CD4-positive, alpha-beta memory T cell (primary cell): Measurements from ENCODE around the gene GLUD1. TPM values are rescaled to one million over a fixed set of nuclear protein-coding genes. Genes with fewer than 3 reads are reported as not detected.
"Not testable (repeated sequence)": the region's sequence is repeated elsewhere in the genome, so short reads cannot be mapped to it uniquely, and the experiment has no call there.

Experiments
- CTCF ChIA-PET: fragments of 350-600 bp; sonication (Branson Sonifier 250); formaldehyde crosslinking; loops from one replicate; lab custom pipeline; 2021; ENCODE audit warnings: inconsistent platforms; ENCODE audit not compliant: partially characterized antibody; lab: Charles Lee
- POLR2A ChIA-PET: fragments of 350-600 bp; sonication (Branson Sonifier 250); formaldehyde crosslinking; loops from one replicate; lab custom pipeline; 2021; ENCODE audit not compliant: partially characterized antibody; lab: Charles Lee
- DNase-seq, 5 donors: peaks; one replicate each; pipeline versions ENCODE4 v3.0.0 to v3.0.0-alpha.2; 2020 to 2022; ENCODE audit warnings: mixed read lengths in 1 of 5
- H3K27ac ChIP-seq: one replicate; pipeline ENCODE4 v1.7.0; 2013; ENCODE audit warnings: low read depth, low read length
- H3K27me3 ChIP-seq: 2 replicates; pipeline ENCODE4 v1.7.0; 2013; ENCODE audit warnings: mild to moderate bottlenecking, low read length, moderate library complexity; ENCODE audit not compliant: insufficient read depth
- H3K36me3 ChIP-seq: 2 replicates; pipeline ENCODE4 v1.7.0; 2013; ENCODE audit warnings: mild to moderate bottlenecking, low read length, moderate library complexity; ENCODE audit not compliant: insufficient read depth
- H3K4me1 ChIP-seq: 2 replicates; pipeline ENCODE4 v1.7.0; 2013; ENCODE audit warnings: mild to moderate bottlenecking, low read length, moderate library complexity; ENCODE audit not compliant: insufficient read depth
- H3K4me3 ChIP-seq, 2 donors: one replicate each; pipeline ENCODE4 v1.7.0; 2013; ENCODE audit warnings: low read length in 2 of 2, mild to moderate bottlenecking in 1 of 2
- H3K9me3 ChIP-seq, 2 donors: one replicate each; pipeline ENCODE4 v1.7.0; 2013; ENCODE audit warnings: low read length in 2 of 2, control low read depth in 1 of 2; ENCODE audit not compliant: control insufficient read depth in 1 of 2
- H3K27ac Mint-ChIP-seq, 7 donors: one replicate each; pipeline ENCODE4 v1.8.0; 2020 to 2021; ENCODE audit warnings: mixed read lengths in 7 of 7, mild to moderate bottlenecking in 6 of 7, inconsistent platforms in 3 of 7, moderate library complexity in 3 of 7
- H3K27me3 Mint-ChIP-seq, 2 donors: one replicate each; pipeline ENCODE4 v1.8.0; 2020 to 2021; ENCODE audit warnings: mixed read lengths in 2 of 2
- H3K36me3 Mint-ChIP-seq, 2 donors: one replicate each; pipeline ENCODE4 v1.8.0; 2020 to 2021; ENCODE audit warnings: mixed read lengths in 2 of 2, inconsistent platforms in 1 of 2, mild to moderate bottlenecking in 1 of 2
- H3K4me1 Mint-ChIP-seq, 4 donors: one replicate each; pipeline ENCODE4 v1.8.0; 2020 to 2021; ENCODE audit warnings: mixed read lengths in 4 of 4, mild to moderate bottlenecking in 1 of 4
- H3K4me3 Mint-ChIP-seq, 8 donors: one replicate each; pipeline ENCODE4 v1.8.0; 2020 to 2021; ENCODE audit warnings: mixed read lengths in 8 of 8, mild to moderate bottlenecking in 7 of 8, moderate library complexity in 6 of 8, inconsistent platforms in 3 of 8
- H3K9me3 Mint-ChIP-seq, 8 donors: one replicate each; pipeline ENCODE4 v1.8.0; 2020 to 2021; ENCODE audit warnings: mixed read lengths in 8 of 8, mild to moderate bottlenecking in 5 of 8, inconsistent platforms in 3 of 8, moderate library complexity in 1 of 8
- intact Hi-C: fragments of 100-400 bp; cut with micrococcal nuclease; formaldehyde crosslinking; loops from one replicate; pipeline ENCODE4 v1.15.1; 2023
- polyA plus RNA-seq, 2 donors: library from polyadenylated mRNA; unstranded; fragments of 300-500 nt; fragmentation: Illumina TruSeq; gene quantifications; one replicate each; pipeline ENCODE4 v1.2.3, GENCODE V29; 2021
- total RNA-seq, 2 experiments: library from RNA; stranded (reverse); gene quantifications; one replicate each; pipeline ENCODE4 v1.2.3, GENCODE V29; 2021

The GLUD1 gene
- total and polyA plus RNA-seq, 4 experiments from 2014 or later = 75.8 to 158 (median 105) TPM

- Histone ChIP-seq H3K27me3 (no peaks in the 10 kb centered on the region), H3K9me3 (no peaks in the 10 kb centered on the region), H3K4me3 (no peak overlapping the region), H3K27ac (no peak overlapping the region), H3K4me1 (no peaks in the 10 kb centered on the region), H3K36me3 (peaks cover 55% of the 10 kb centered on the region)
- peaks cover 0 to 2% (median 0%) of the 10 kb centered on the region in 8 donors for H3K9me3 Mint-ChIP-seq
- H3K36me3 Mint-ChIP-seq = peaks cover 29 to 45% of the 10 kb centered on the region in 2 donors
- intact Hi-C loops = loop anchor here (5.0 kb wide), 1 partner anchor 116 kb away; no protein-coding TSS in a partner anchor
- DNase-seq = no peak
- H3K4me1 Mint-ChIP-seq = no peaks in the 10 kb centered on the region
- ChIA-PET CTCF (no interaction called here), POLR2A (interaction anchor here (0.6 kb wide), 1 partner anchor 202 kb away, joined by 3 read pairs; no protein-coding TSS in a partner anchor)
- no peak overlapping the region for H3K27ac Mint-ChIP-seq
- no peaks in the 10 kb centered on the region for H3K27me3 Mint-ChIP-seq
- no peak overlapping the region for H3K4me3 Mint-ChIP-seq
Observed at GRCh38 chr10:87053111-87053510, 41.5 kb downstream of the GLUD1 start.

- ChIA-PET POLR2A (no interaction called here), CTCF (no interaction called here)
- H3K27me3 Mint-ChIP-seq = no peaks in the 10 kb centered on the region
- Histone ChIP-seq H3K9me3 (no peaks in the 10 kb centered on the region), H3K4me3 (no peak overlapping the region), H3K4me1 (no peaks in the 10 kb centered on the region), H3K36me3 (peaks cover 10% of the 10 kb centered on the region), H3K27me3 (no peaks in the 10 kb centered on the region), H3K27ac (no peak overlapping the region)
- H3K36me3 Mint-ChIP-seq = peaks cover 33 to 42% of the 10 kb centered on the region in 2 donors
- no peak overlapping the region for H3K27ac Mint-ChIP-seq
- no peak for DNase-seq
- H3K4me3 Mint-ChIP-seq = no peak overlapping the region
- H3K4me1 Mint-ChIP-seq = no peaks in the 10 kb centered on the region
- H3K9me3 Mint-ChIP-seq = peaks cover 0 to 2% (median 0%) of the 10 kb centered on the region in 8 donors
- intact Hi-C loops = no loop called here
Observed at GRCh38 chr10:87045434-87045938, 49.2 kb downstream of the GLUD1 start.

- H3K9me3 Mint-ChIP-seq = peaks cover 0 to 16% (median 0%) of the 10 kb centered on the region in 8 donors
- DNase-seq, CTCF ChIA-PET, H3K27ac Mint-ChIP-seq, POLR2A ChIA-PET, H3K27me3 Mint-ChIP-seq, H3K27ac ChIP-seq, H3K4me1 Mint-ChIP-seq, intact Hi-C loops, H3K9me3 ChIP-seq, H3K36me3 ChIP-seq, H3K27me3 ChIP-seq, H3K4me3 Mint-ChIP-seq, H3K4me3 ChIP-seq, H3K4me1 ChIP-seq: not testable (repeated sequence)
- H3K36me3 Mint-ChIP-seq = peaks cover 18 to 32% of the 10 kb centered on the region in 2 donors
Observed at GRCh38 chr10:87043579-87043978, 51.1 kb downstream of the GLUD1 start.

- no peak overlapping the region for H3K4me3 Mint-ChIP-seq
- ChIA-PET CTCF (no interaction called here), POLR2A (no interaction called here)
- no peaks in the 10 kb centered on the region for H3K27me3 ChIP-seq
- H3K36me3 Mint-ChIP-seq = peaks cover 4 to 13% of the 10 kb centered on the region in 2 donors
- no peak overlapping the region for H3K27ac ChIP-seq
- no peaks in the 10 kb centered on the region for H3K9me3 ChIP-seq
- H3K4me1 Mint-ChIP-seq = no peaks in the 10 kb centered on the region
- H3K9me3 Mint-ChIP-seq = peaks cover 0 to 16% (median 0%) of the 10 kb centered on the region in 8 donors
- no peak overlapping the region for H3K27ac Mint-ChIP-seq
- no peaks in the 10 kb centered on the region for H3K4me1 ChIP-seq
- no peak for DNase-seq
- no peaks in the 10 kb centered on the region for H3K27me3 Mint-ChIP-seq
- intact Hi-C loops = no loop called here
- no peak overlapping the region for H3K4me3 ChIP-seq
- no peaks in the 10 kb centered on the region for H3K36me3 ChIP-seq
Observed at GRCh38 chr10:87038786-87039185, 55.9 kb downstream of the GLUD1 start.

- no peak overlapping the region for H3K27ac ChIP-seq
- no peaks in the 10 kb centered on the region for H3K36me3 ChIP-seq
- Mint-ChIP-seq H3K27me3 (no peaks in the 10 kb centered on the region), H3K4me1 (no peaks in the 10 kb centered on the region), H3K9me3 (peaks cover 0 to 16% (median 0%) of the 10 kb centered on the region in 8 donors), H3K36me3 (peaks cover 4 to 11% of the 10 kb centered on the region in 2 donors), H3K4me3 (no peak overlapping the region), H3K27ac (peak overlapping the region in 1 of 7 donors; percentile 48)
- no peak for DNase-seq
- POLR2A ChIA-PET = no interaction called here
- H3K4me1 ChIP-seq = no peaks in the 10 kb centered on the region
- no peaks in the 10 kb centered on the region for H3K9me3 ChIP-seq
- H3K4me3 ChIP-seq = no peak overlapping the region
- intact Hi-C loops = no loop called here
- no peaks in the 10 kb centered on the region for H3K27me3 ChIP-seq
- CTCF ChIA-PET = no interaction called here
Observed at GRCh38 chr10:87038286-87038717, 56.3 kb downstream of the GLUD1 start.

- Mint-ChIP-seq H3K4me1 (no peaks in the 10 kb centered on the region), H3K4me3 (no peak overlapping the region), H3K27me3 (no peaks in the 10 kb centered on the region), H3K9me3 (peaks cover 0 to 16% (median 0%) of the 10 kb centered on the region in 8 donors), H3K36me3 (peaks cover 0 to 4% of the 10 kb centered on the region in 2 donors), H3K27ac (no peak overlapping the region)
- Histone ChIP-seq H3K9me3 (no peaks in the 10 kb centered on the region), H3K4me3 (no peak overlapping the region), H3K36me3 (no peaks in the 10 kb centered on the region), H3K27ac (no peak overlapping the region), H3K27me3 (no peaks in the 10 kb centered on the region), H3K4me1 (no peaks in the 10 kb centered on the region)
- ChIA-PET POLR2A (no interaction called here), CTCF (no interaction called here)
- intact Hi-C loops = no loop called here
- DNase-seq = no peak
Observed at GRCh38 chr10:87036623-87037022, 58.0 kb downstream of the GLUD1 start.

- POLR2A ChIA-PET = no interaction called here
- intact Hi-C loops = no loop called here
Observed at GRCh38 chr10:87030912-87031635, 63.6 kb downstream of the GLUD1 start.

More at GRCh38 chr10:87030912-87031635, 63.6 kb downstream of the GLUD1 start:
- Histone ChIP-seq H3K27ac (no peak overlapping the region), H3K4me3 (no peak overlapping the region), H3K36me3 (no peaks in the 10 kb centered on the region), H3K27me3 (no peaks in the 10 kb centered on the region), H3K4me1 (no peaks in the 10 kb centered on the region), H3K9me3 (no peaks in the 10 kb centered on the region)
- Mint-ChIP-seq H3K27ac (peak overlapping the region in 1 of 7 donors; percentile 16), H3K9me3 (peaks cover 0 to 2% (median 0%) of the 10 kb centered on the region in 8 donors), H3K27me3 (peaks cover 0 to 1% of the 10 kb centered on the region in 2 donors), H3K4me3 (no peak overlapping the region), H3K4me1 (no peaks in the 10 kb centered on the region), H3K36me3 (no peaks in the 10 kb centered on the region)
- DNase-seq = no peak
- CTCF ChIA-PET = no interaction called here
